ENCODE results near the gene LRRC52. TPM values are rescaled to one million over a fixed set of nuclear protein-coding genes. Genes with fewer than 3 reads are reported as not detected.

LRRC52 gene
- total RNA-seq, 6 experiments from 2014 or later, result not detected

DNA sequence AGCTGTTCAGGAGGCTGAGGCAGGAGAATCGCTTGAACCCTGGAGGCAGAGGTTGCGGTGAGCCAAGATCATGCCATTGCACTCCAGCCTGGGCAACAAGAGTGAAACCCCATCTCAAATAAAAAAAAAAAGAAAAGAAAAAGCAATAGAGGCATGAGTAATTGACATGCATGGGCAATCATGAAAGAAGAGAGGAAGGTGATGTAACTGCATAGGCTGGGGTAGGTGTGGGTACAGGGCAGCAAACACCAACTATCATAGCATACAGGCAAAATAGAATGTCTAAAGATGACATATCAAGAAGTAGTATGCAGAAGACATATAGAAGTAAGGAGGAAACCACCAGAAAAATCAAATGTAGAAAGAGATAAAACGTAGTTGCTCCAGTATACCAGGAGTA, 68.3 kb downstream of the LRRC52 start:
- Histone ChIP-seq H3K4me1 (no peaks in the 10 kb centered on the region), H3K27ac (no peak overlapping the region), H3K36me3 (no peaks in the 10 kb centered on the region), H3K4me3 (no peak overlapping the region), H3K27me3 (no peaks in the 10 kb centered on the region), H3K9me3 (no peaks in the 10 kb centered on the region)
- DNase-seq (no peak), ATAC-seq (no peak)
- intact Hi-C loops (cut with DNase I), result no loop called here
- 75% methylated on average over 1 of the region's 3 CpGs for WGBS (ENCODE audit: insufficient coverage, low coverage, low lambda C conversion rate, missing lambda C conversion rate)
- TF ChIP-seq, protein P1, sequence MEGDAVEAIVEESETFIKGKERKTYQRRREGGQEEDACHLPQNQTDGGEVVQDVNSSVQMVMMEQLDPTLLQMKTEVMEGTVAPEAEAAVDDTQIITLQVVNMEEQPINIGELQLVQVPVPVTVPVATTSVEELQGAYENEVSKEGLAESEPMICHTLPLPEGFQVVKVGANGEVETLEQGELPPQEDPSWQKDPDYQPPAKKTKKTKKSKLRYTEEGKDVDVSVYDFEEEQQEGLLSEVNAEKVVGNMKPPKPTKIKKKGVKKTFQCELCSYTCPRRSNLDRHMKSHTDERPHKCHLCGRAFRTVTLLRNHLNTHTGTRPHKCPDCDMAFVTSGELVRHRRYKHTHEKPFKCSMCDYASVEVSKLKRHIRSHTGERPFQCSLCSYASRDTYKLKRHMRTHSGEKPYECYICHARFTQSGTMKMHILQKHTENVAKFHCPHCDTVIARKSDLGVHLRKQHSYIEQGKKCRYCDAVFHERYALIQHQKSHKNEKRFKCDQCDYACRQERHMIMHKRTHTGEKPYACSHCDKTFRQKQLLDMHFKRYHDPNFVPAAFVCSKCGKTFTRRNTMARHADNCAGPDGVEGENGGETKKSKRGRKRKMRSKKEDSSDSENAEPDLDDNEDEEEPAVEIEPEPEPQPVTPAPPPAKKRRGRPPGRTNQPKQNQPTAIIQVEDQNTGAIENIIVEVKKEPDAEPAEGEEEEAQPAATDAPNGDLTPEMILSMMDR (IDR thresholded peaks at IDR 0.05), result no peak
- no peak for TF ChIP-seq POLR2A (IDR thresholded peaks at IDR 0.05)

Other genes with a start within 250 kb of the LRRC52 start
- gene LMX1A, start 187.3 kb upstream of the LRRC52 start, total RNA-seq, result under 1 TPM in 1 of 6 experiments, not detected in 5; 0.14 TPM
- gene RXRG, start 98.9 kb upstream of the LRRC52 start, total RNA-seq, result under 1 TPM in 2 of 6 experiments, not detected in 4; 0.26 to 0.32 TPM
- 100 to 1,000 TPM in 3 of 6 experiments, 10 to 100 TPM in 3; 74.0 to 141 (median 103) TPM for gene MGST3, start 87.2 kb downstream of the LRRC52 start, total RNA-seq
- gene ALDH9A1, start 154.6 kb downstream of the LRRC52 start, total RNA-seq, result 100 to 1,000 TPM in 3 of 6 experiments, 10 to 100 TPM in 3; 69.7 to 139 (median 93.8) TPM
- gene TMCO1, start 224.9 kb downstream of the LRRC52 start, total RNA-seq, result 10 to 100 TPM; 54.7 to 92.9 (median 75.9) TPM